GM18517 (cell line): ENCODE measurements around the gene XCL1.
"Not testable (repeated sequence)": the region's sequence is repeated elsewhere in the genome, so short reads cannot be mapped to it uniquely, and the experiment has no call there.

Experiments used
- ATAC-seq: cut with Tn5 transposase; IDR thresholded peaks from one replicate; pipeline ENCODE4 v1.9.1; 2021; ENCODE audit warnings: mild to moderate bottlenecking, moderate library complexity; ENCODE audit not compliant: unreplicated experiment

The XCL1 gene, protein sequence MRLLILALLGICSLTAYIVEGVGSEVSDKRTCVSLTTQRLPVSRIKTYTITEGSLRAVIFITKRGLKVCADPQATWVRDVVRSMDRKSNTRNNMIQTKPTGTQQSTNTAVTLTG

DNA sequence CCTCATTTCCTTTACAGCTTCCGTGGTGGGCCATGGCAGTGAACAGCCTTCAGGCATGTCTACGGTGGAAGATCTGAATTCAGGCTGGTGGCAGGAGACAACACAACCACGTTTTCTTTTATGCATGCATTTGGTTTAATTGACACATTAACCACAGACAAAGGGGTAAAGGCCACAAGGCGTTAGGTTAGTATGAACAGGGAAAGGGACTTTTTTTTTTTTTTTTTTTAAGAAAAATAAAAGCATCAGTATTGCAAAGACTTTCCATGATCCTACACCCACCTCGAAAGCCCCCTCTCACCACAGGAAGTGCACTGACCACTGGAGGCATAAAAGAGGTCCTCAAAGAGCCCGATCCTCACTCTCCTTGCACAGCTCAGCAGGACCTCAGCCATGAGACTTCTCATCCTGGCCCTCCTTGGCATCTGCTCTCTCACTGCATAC, at the start of gene XCL1:
TSS of gene XCL1 (plus strand) at position 361 of the 444 bp plus-strand sequence. CDS start at position 394, 33 bp downstream.
- ATAC-seq, result not testable (repeated sequence)

DNA sequence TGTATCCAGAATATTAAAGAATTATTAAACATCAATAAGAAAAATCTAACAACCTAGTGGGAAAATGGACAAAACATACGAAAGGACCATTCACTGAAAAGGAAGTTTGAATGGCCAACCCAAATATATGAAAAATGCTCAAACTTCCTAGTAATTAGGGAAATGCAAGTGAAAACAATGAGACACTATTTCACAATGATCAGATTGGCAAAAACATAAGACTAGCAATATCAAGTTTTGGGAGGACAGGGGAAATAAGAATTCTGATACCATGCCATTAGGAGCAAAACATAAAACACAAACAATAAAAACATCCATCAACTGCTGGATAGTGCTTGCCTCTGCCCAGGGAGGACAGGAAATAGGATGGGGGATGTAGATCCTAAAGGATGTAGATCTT, 46.9 kb upstream of the XCL1 start:
- no peak for ATAC-seq

DNA sequence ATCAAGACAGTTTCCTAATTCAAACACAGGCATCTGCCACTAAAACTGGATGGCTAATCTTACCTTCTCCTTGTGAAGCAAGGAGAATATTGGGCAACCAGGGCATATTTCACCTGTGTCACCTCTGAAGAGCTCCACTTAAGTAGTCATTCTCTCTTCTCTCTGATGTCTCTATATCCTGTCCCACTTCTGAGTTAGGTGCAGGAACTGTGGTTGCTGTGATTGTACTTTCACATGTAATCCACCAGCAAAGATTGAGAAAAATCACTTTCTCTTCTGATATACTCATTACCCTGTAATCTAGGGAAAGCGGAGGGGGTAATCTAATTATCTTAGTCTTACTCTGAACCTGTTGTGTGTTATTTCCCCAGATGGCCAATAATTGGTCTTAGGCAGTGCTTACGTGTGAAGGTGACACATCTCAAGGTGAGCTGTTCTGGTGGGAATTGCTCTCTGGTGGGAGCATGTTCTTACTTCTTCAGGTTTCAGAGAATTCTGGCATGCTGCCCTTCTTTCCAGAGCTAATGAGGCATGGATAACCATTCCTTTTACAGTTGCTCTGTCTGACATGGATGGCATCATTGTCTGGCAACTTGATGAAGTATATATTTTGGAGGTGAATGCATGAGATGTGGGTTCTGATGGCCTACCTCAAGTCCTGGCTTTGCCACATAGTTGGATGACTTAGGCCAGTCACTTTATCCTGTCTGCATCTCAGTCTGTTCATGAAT, 44.6 kb upstream of the XCL1 start:
- no peak for ATAC-seq

DNA sequence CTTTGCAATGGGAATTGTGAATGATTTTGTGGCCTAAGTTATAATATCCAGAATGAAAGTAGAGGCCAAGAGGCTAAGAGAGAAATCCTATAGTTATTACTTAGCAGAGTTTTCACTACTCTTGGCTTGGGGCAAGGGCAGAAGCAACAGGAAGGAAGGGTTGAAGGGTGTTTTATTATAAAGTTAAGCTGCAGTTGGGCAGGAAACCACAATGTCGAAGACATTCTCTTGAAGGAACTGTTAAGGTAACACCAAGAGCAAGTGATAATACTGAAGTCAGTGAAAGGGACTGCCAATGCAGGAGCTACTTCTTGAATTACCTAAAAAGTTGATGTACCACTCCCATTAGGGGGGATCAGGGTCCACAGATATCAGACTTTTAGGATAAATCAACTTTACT, 40.9 kb upstream of the XCL1 start:
- ATAC-seq, result no peak

DNA sequence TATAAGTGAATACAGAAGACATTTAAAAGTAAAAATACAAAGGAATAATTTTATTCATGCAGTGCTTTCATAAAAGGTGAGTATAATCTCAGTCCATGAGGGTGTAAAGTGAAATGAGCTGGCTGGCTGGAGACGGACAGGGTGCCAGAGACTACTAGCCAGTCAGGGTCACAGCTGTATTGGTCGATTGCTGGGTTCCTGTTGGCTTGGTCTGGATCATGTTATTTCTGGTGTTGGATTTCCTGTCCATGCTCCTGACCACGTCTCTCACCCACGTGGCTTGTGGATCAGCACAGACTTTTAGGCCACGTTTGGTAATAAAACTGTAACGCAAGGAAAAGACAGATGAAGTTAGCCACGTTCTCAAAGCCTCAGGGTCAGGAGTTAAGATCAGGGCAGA, 35.6 kb upstream of the XCL1 start:
- not testable (repeated sequence) for ATAC-seq

DNA sequence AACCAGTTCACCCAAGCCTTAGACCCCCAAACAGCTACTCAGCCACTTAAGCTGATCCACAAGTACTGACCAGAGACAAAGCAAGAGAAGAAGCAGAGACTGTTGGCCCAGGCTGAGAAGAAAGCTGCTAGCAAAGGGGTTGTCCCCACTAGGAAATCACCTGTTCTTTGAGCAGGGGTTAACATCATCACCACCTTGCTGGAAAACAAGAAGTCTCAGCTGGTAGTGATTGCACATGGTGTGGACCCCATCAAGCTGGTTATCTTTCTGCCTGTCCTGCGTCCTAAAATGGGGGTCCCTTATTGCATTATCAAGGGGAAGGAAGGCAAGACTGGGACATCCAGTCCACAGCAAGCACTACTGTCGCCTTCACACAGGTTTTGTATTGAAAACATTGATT, 33.4 kb upstream of the XCL1 start:
- ATAC-seq, result not testable (repeated sequence)

DNA sequence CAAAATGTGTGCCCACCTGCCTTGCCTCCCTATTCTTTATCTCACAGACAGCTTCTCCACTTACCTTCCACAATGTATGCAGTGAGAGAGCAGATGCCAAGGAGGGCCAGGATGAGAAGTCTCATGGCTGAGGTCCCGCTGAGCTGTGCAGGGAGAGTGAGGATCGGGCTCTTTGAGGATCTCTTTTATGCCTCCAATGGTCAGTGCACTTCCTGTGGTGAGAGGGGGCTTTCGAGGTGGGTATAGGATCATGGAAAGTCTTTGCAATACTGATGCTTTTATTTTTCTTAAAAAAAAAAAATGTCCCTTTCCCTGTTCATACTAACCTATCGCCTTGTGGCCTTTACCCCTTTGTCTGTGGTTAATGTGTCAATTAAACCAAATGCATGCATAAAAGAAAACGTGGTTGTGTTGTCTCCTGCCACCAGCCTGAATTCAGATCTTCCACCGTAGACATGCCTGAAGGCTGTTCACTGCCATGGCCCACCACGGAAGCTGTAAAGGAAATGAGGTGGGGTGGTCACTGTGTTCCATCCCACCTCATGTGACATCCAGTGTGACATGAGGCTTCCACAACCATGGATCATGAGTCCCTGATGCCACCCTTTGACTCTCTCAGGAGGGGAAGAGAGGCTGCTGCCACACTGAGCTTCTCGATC, 32.4 kb upstream of the XCL1 start, which contains the start of gene XCL2:
TSS of gene XCL2 (minus strand) at position 158 of the 659 bp plus-strand sequence. CDS start at position 125, 33 bp downstream.
- not testable (repeated sequence) for ATAC-seq

DNA sequence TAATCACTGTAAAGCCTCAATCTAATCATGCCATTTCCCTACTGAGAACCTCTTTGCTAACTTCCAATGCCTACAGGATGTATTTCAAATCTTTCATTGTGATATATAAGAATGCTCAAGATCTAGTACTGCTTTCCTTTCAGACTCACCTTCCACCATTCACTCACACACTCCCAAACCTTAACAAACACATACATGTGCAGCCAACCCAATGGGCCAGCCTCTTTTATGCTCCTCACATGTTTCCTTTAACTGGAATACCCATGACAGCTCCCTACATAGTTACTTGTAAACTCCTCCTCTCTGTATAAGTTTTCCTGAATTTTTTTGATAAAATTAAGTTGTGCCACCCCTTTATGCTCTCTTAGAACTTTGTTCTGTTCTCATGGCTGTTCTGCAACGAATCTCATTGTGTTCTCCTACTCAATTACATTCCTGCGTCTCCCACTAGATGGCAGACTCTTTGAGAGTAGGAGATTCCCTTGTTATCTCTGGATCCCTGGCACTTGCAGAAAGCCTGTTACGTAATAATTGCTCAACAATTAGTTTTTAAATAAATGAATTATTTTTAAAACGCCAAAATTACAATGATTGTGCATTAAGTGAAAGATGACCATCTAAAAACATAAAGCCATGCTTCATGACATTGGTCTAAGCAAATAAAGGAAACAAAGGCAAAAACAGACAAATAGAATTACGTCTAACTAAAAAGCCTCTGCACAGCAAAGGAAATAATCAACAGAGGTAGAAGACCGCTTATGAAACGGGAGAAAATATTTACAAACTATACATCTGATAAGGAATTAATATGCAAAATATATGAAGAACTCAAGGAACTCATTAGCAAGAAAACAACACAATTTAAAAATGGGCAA, 30.5 kb upstream of the XCL1 start:
- not testable (repeated sequence) for ATAC-seq

DNA sequence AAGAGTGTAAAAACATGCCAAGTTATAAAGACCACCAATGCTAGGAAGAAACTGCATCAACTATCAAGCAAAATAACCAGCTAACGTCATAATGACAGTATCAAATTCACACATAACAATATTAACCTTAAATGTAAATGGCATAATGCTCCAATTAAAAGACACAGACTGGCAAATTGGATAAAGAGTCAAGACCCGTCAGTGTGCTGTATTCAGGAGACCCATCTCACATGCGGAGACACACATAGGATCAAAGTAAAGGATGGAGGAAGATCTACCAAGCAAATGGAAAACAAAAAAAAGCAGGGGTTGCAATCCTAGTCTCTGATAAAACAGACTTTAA, 29.9 kb upstream of the XCL1 start:
- ATAC-seq, result not testable (repeated sequence)

DNA sequence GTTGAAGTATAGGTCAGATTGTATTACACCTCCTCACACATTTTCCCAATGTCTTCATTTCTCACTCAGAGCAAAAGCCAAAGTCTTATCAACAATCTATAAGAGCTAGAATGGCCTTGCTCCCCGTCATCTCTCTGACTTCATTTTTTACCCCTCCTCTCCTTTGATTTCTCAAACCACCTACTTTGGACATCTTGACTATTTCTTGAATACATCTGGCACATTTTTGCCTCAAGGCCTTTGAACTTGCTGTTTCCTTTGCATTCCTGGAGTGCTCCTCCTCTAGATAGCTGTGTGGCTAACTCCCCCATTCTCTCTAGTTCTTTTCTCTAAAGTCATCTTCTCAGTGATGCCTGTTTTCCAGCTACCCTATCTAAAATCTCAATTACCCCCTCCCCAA, 25.4 kb upstream of the XCL1 start:
- no peak for ATAC-seq

DNA sequence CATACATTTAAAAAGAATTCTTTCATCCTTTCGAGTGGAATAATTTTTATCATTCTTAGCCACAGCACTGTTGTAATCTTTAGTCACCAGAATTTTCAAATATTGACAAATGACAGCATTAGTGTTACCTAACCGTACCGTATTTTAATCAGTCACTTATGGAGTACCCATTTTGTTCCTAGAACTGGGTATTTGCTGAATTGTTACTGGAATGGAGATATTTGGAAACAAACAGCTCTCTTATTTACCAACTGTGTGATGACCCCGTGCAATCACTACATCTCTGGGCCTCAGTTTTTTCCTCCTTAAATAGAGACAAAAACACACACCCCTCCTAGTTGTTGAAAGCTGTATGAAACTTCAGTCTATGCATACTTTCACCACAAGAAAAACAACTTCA, 24.7 kb upstream of the XCL1 start:
- ATAC-seq, result no peak

DNA sequence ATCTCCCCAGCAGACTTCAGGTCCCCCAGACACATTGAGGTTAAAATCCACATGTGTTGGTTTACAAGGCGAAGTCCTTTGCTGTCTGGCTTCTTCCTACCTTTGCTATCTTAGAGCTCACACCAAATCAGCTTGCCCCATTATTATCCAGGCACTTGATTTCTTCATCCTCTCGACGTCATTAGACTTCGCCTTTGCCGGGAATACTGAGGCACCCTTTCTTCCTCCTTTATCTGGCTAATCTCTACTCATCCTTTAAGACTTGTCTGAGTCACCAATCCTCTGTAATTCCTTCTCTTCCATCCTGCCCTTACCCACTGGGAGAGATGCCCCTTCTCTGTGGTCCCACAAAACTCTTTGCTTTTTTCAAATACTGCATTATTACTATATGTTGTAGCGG, 23.4 kb upstream of the XCL1 start:
- ATAC-seq, result no peak

DNA sequence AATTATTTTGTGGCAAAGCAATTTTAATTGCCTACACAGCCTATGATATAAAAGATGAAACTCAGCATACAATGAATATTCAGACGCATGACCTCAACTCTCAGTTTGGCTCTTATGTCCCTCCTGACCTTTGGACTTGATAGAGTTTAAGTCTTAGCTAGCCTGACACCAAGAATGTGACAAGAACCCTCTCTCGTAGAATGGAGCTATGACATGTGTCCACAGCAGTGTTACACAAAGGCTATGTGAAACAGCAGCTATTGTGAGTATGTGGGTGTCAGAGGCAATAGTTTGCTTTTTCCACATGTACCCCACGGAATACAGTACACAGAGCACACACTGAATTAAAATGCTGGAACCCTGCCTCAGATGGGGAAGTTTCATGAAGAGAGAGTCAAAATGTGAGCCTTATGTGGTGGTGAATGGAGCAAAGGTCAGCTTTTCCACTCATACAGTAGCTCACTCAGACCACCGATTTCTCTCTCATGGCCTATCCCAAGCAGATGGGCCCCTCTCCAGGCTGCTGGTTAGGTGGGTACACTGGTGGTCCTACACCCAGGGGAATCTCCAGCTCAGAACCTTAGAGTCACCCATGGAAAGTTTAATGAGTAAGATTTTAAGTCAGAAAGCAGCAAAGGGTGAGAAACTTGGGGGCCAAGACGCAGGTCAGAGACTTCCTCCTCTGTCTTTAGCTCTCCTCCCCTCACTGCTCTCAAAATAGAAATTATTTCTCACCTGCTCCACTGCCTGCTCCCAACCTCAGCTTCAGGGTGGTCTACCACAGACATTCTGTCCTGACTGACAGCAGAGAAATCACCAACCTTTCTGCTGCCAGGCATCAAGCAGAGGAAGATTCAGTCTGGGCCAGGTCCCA, 22.5 kb upstream of the XCL1 start:
- no peak for ATAC-seq

DNA sequence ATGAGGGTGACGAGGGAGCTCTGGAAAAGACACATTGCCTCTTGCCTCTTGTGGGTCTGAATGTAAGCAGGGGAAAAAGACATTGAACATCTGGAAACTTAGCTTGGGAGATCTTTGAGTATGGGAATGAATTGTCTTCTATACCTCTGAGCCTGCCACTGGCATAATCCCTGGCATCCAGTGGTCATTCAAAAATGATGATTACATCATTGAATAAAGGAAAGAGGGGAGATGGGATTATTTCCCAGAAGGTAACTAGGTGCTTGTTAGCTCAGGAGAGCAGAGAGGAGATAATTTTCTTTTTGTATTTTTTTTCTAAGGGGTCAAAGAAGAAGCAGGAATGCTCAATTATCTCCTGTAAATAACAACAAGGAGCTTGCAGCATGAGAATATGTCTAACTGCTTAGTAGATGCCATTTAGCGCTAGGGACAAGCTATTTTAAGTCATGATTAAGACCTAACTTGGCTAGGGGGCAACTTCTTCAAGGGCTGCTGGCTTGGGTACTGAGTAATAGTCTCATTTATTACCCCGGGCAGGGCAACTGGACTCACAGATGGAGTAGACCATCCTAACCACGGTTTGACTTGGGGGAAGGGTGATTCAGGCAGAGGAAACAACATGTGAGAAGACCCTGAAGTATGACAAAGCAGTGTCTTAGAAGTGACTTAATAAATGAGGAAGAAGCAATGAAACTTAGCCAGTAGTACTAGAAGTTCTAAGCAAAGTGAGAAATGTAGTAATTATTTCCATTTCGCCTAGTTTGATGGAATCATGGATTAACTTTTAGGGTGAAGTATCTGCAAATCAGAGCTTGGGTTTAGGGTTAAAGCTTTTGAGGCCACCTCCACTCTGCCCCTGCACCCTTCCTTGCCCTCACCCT, 21.6 kb upstream of the XCL1 start:
- no peak for ATAC-seq

DNA sequence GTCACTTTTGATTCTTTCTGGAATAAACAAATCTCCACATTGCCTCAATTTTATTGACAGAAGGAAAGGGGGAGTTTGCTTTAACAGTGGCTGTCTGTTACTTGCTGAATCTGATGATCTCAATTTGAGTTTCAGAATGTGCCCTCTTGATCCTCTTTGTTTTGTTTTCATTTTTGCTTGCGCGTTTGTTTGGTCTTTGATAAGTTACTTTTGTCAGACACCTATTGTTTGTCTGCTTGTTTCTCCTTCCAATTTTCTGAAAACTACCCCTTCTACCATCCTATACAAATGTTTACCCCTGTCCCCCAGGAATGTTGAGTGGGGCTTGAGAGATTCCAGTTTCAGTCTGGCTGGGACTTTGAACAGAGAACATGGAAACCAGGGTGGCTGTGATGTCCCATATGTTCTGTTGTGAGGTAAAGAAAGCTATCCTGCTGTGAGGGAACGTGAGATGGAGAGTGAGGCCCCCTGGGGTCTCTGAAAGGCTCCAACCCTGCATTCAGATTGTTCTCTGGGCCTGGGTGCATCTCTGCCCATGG, 20.8 kb upstream of the XCL1 start:
- ATAC-seq, result no peak

DNA sequence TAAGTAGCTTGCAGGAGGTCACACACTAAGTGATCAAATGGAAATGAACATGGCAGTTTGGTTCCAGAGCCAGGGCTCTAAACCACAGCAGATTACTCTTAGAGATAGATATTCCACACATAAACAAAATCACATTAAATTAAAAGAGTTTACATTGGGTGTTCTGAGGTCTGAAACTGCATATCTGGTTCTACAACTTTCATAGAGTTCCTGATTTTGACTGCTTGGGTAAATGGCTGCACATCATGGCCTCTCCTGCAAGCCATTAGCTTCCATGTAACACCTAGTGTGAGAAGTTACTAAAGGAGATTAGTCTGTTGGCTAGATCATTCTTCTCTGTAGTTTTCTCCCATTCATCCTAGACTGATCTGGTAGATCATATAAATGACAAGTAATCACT, 19.8 kb upstream of the XCL1 start:
- no peak for ATAC-seq

DNA sequence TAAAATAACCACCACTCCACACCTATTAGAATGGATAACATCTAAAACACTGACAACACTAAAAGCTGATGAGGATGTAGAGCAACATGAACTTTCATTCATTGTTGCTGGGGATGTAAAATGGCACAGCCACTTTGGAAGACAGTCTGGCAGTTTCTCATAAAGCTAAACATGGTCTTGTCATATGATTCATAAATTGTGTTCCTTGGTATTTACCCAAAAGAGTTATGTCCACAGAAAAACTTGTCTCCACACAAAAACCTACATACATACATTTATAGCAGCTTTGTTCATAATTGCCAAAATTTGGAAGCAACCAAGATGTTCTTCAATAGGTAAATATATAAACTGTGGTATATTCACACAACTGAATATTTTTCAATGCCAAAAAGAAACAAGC, 16.0 kb upstream of the XCL1 start:
- ATAC-seq, result no peak

DNA sequence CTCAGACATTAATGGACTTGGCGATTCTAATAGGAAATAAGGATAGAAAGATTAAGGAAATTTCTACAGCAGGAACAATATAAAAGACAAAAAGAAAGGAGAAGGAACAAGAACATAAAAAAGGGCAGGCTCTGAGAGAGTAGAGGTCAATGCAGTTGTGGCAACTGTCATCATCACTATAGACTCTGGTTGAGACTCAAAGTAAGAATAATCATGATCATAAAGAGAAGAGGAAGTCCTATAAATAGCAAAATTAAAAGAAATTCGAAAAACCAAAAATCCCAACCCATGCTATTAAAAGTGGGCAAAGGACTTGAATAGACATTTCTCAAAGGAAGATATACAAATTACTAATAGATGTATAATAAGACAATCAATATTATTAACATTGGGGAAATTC, 14.4 kb upstream of the XCL1 start:
- no peak for ATAC-seq

DNA sequence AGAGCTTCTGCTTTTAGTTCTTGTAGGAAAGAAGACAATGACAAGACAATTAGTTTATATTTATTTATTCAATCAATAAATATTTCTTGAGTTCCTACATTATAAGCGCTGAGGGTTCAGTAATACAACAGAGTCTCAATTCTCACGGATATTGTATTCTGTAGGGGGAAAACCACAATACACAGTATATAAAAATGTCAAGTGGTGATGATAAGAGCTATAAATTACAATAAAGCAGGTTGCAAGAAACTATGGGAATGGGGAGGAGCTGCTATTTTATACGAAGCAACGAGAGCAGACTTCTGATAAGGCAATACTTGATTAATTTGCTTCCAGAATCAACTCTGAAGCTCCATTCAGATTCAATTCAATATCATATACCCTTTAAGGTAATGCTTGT, 10.6 kb upstream of the XCL1 start:
- no peak for ATAC-seq
